ENCODE measurements around the gene OSTN. TPM values are rescaled to one million over a fixed set of nuclear protein-coding genes. Genes with fewer than 3 reads are reported as not detected.

Gene OSTN
- total and polyA plus RNA-seq, 2 experiments from 2014 or later: not detected

DNA sequence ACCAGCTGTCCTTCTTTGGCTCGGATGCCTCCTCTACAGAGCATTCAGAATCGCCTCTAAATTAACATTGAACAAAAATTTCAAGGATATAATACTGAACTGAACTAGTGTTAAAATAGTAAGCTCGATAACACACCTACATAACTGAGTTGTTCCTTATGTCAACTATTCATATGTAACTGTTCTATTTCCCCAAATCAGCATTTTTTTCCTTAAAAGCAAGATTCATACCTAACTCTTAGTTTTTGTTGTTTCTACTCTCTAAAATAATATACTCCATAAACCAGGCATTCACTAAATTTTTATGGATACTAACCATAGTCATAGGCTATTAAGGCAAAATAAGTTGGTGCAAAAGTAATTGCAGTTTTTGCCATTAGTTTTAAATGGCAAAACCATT lies 32.7 kb upstream of the OSTN start:
- TF ChIP-seq, protein P1, sequence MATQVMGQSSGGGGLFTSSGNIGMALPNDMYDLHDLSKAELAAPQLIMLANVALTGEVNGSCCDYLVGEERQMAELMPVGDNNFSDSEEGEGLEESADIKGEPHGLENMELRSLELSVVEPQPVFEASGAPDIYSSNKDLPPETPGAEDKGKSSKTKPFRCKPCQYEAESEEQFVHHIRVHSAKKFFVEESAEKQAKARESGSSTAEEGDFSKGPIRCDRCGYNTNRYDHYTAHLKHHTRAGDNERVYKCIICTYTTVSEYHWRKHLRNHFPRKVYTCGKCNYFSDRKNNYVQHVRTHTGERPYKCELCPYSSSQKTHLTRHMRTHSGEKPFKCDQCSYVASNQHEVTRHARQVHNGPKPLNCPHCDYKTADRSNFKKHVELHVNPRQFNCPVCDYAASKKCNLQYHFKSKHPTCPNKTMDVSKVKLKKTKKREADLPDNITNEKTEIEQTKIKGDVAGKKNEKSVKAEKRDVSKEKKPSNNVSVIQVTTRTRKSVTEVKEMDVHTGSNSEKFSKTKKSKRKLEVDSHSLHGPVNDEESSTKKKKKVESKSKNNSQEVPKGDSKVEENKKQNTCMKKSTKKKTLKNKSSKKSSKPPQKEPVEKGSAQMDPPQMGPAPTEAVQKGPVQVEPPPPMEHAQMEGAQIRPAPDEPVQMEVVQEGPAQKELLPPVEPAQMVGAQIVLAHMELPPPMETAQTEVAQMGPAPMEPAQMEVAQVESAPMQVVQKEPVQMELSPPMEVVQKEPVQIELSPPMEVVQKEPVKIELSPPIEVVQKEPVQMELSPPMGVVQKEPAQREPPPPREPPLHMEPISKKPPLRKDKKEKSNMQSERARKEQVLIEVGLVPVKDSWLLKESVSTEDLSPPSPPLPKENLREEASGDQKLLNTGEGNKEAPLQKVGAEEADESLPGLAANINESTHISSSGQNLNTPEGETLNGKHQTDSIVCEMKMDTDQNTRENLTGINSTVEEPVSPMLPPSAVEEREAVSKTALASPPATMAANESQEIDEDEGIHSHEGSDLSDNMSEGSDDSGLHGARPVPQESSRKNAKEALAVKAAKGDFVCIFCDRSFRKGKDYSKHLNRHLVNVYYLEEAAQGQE (IDR thresholded peaks at IDR 0.05; ENCODE audit: unreplicated experiment): no peak
- no peak for TF ChIP-seq ZNF114 (CRISPR knock-in tag; IDR thresholded peaks at IDR 0.05)
- TF ChIP-seq EZH2 (IDR thresholded peaks at IDR 0.05; ENCODE audit: low read depth, unreplicated experiment): no peak
- TF ChIP-seq, protein P2, sequence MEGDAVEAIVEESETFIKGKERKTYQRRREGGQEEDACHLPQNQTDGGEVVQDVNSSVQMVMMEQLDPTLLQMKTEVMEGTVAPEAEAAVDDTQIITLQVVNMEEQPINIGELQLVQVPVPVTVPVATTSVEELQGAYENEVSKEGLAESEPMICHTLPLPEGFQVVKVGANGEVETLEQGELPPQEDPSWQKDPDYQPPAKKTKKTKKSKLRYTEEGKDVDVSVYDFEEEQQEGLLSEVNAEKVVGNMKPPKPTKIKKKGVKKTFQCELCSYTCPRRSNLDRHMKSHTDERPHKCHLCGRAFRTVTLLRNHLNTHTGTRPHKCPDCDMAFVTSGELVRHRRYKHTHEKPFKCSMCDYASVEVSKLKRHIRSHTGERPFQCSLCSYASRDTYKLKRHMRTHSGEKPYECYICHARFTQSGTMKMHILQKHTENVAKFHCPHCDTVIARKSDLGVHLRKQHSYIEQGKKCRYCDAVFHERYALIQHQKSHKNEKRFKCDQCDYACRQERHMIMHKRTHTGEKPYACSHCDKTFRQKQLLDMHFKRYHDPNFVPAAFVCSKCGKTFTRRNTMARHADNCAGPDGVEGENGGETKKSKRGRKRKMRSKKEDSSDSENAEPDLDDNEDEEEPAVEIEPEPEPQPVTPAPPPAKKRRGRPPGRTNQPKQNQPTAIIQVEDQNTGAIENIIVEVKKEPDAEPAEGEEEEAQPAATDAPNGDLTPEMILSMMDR (conservative IDR thresholded peaks at IDR 0.05; ENCODE audit: low read depth in 2 of 2): no peak
- no peak for TF ChIP-seq POLR2AphosphoS5 (IDR thresholded peaks at IDR 0.05; ENCODE audit: low read depth)
- no peak for TF ChIP-seq JUNB (IDR thresholded peaks at IDR 0.05; ENCODE audit: unreplicated experiment)
- no peak for TF ChIP-seq EZH2phosphoT487 (IDR thresholded peaks at IDR 0.05; ENCODE audit: unreplicated experiment)
- no peak for TF ChIP-seq CREB1 (CRISPR knock-in tag; IDR thresholded peaks at IDR 0.05; ENCODE audit: low read depth)
- DNase-seq (ENCODE audit: low spot score): no peak
- H3K27ac Mint-ChIP-seq: no peak overlapping the region
- Histone ChIP-seq H3K4me3 (no peak overlapping the region), H3K27ac (ENCODE audit: low read depth) (no peak overlapping the region), H3K79me2 (replicated peaks; ENCODE audit: insufficient read depth) (no peaks in the 10 kb centered on the region), H3K36me3 (ENCODE audit: insufficient read depth) (no peaks in the 10 kb centered on the region), H3K4me1 (ENCODE audit: insufficient read depth) (no peaks in the 10 kb centered on the region), H4K20me1 (replicated peaks; ENCODE audit: insufficient read depth) (no peaks in the 10 kb centered on the region), H2AFZ (no peak overlapping the region), H3K9me2 (ENCODE audit: insufficient read depth) (no peaks in the 10 kb centered on the region), H3F3A (replicated peaks; ENCODE audit: low read depth) (no peaks in the 10 kb centered on the region), H3K4me2 (no peak overlapping the region), H3K27me3 (ENCODE audit: insufficient read depth) (no peaks in the 10 kb centered on the region)
- no peak overlapping the region for H3K4me3 Mint-ChIP-seq
- no peaks in the 10 kb centered on the region for H3K27me3 Mint-ChIP-seq (ENCODE audit: insufficient read depth, low read depth, poor library complexity)
- H3K4me1 Mint-ChIP-seq: no peaks in the 10 kb centered on the region
- H3K36me3 Mint-ChIP-seq (ENCODE audit: low read depth): no peaks in the 10 kb centered on the region
- peaks cover 3% of the 10 kb centered on the region; the same call in 1 of the 3 replicates for H3K9me3 Mint-ChIP-seq
- ATAC-seq: no peak

DNA sequence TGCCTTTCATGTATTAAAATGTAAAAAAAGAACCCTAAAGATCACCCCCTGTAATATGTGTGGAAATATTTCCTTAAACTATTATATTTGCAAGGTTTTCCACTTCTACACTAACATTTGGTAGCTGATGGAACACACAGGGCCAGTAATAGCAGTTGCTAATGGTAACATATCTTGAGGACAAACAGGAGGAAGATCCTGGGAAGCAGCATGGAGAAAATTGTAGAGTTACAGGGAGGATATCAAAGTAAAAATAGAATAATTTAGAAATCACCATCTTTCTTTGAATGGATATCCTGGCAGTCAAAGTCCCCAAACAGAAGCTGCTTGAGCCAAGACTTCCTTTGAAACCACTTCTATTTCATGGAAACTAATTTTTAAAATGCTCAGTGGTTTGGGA lies 29.5 kb upstream of the OSTN start:
- no peaks in the 10 kb centered on the region for H3F3A ChIP-seq (replicated peaks; ENCODE audit: low read depth)
- Mint-ChIP-seq H3K27me3 (ENCODE audit: insufficient read depth, low read depth, poor library complexity) (no peaks in the 10 kb centered on the region), H3K4me1 (no peaks in the 10 kb centered on the region), H3K9me3 (no peaks in the 10 kb centered on the region), H3K36me3 (ENCODE audit: low read depth) (no peaks in the 10 kb centered on the region), H3K4me3 (no peak overlapping the region), H3K27ac (no peak overlapping the region)
- H3K4me1 ChIP-seq (ENCODE audit: insufficient read depth): no peaks in the 10 kb centered on the region
- no peak for DNase-seq (ENCODE audit: low spot score)
- no peaks in the 10 kb centered on the region for H3K36me3 ChIP-seq (ENCODE audit: insufficient read depth)
- H3K4me3 ChIP-seq: no peak overlapping the region
- no peak overlapping the region for H3K27ac ChIP-seq (ENCODE audit: low read depth)
- no peak overlapping the region for H2AFZ ChIP-seq
- H3K9me2 ChIP-seq (ENCODE audit: insufficient read depth): no peaks in the 10 kb centered on the region
- no peaks in the 10 kb centered on the region for H4K20me1 ChIP-seq (replicated peaks; ENCODE audit: insufficient read depth)
- no peak for ATAC-seq
- H3K79me2 ChIP-seq (replicated peaks; ENCODE audit: insufficient read depth): no peaks in the 10 kb centered on the region
- H3K27me3 ChIP-seq (ENCODE audit: insufficient read depth): no peaks in the 10 kb centered on the region
- H3K4me2 ChIP-seq: no peak overlapping the region
- TF ChIP-seq, protein P2 (conservative IDR thresholded peaks at IDR 0.05; ENCODE audit: low read depth in 2 of 2): no peak
- TF ChIP-seq ZNF331 (CRISPR knock-in tag; IDR thresholded peaks at IDR 0.05; ENCODE audit: low read depth): no peak

All from GM23338 (cell line).